HL-60 (cell line): Measurements from ENCODE around the gene SMYD2.

Experiments
- CTCF ChIP-seq: IDR thresholded peaks from one replicate; pipeline ENCODE4 v1.5.1; 2011; ENCODE audit warnings: low read length, control low read depth, inconsistent platforms; ENCODE audit not compliant: insufficient read depth
- POLR2AphosphoS5 ChIP-seq: IDR thresholded peaks from 2 replicates; pipeline ENCODE4 v1.6.1; 2012; ENCODE audit warnings: low read depth

GRCh38 chr1:214384373-214385079 is 103.6 kb downstream of the SMYD2 start:
- TF ChIP-seq POLR2AphosphoS5 = no peak
- no peak for TF ChIP-seq CTCF
